NCI-H460 (cell line): ENCODE measurements around the gene SMOC1. TPM values are rescaled to one million over a fixed set of nuclear protein-coding genes. Genes with fewer than 3 reads are reported as not detected.

Experiments
- DNase-seq: peaks from one replicate; pipeline ENCODE4 v3.0.0-alpha.2; 2016; ENCODE audit warnings: low read depth; ENCODE audit errors: extremely low read depth
- polyA plus RNA-seq: library from polyadenylated mRNA; depleted of rRNA; stranded (reverse); fragments of >200 nt; gene quantifications from 2 replicates; pipeline ENCODE4 v1.2.3, GENCODE V29; 2014; cell fraction: nucleus; rRNA removed
- total RNA-seq: library from RNA; depleted of rRNA; stranded (reverse); fragments of >200 nt; shearing (Covaris generic); gene quantifications from 2 replicates; pipeline ENCODE4 v1.2.3, GENCODE V29; 2014; rRNA removed

SMOC1 gene
- 69.2 and 70.6 TPM in 2 replicates for total RNA-seq
- polyA plus RNA-seq, result 35.8 and 44.1 TPM in 2 replicates

- peak; percentile 93 for DNase-seq
These were observed at the start of gene SMOC1 for GRCh38 chr14:69879175-69880043. Gene SMOC1 (plus strand): TSS chr14:69879416. CDS start chr14:69879679, 263 bp downstream.

GRCh38 chr14:69838881-69839416 is 40.3 kb upstream of the SMOC1 start:
- no peak for DNase-seq

- DNase-seq, result no peak
These were observed 39.6 kb upstream of the SMOC1 start for GRCh38 chr14:69839661-69840060.

- DNase-seq, result no peak
These were observed 37.6 kb upstream of the SMOC1 start for GRCh38 chr14:69841656-69842055.

GRCh38 chr14:69842686-69843420 is 36.4 kb upstream of the SMOC1 start:
- no peak for DNase-seq

GRCh38 chr14:69844171-69844570 is 35.0 kb upstream of the SMOC1 start:
- DNase-seq, result no peak

GRCh38 chr14:69845050-69845581 is 34.1 kb upstream of the SMOC1 start:
- no peak for DNase-seq

GRCh38 chr14:69845787-69846186 is 33.4 kb upstream of the SMOC1 start:
- no peak for DNase-seq

- DNase-seq, result no peak
These were observed 31.1 kb upstream of the SMOC1 start for GRCh38 chr14:69848156-69848555.

GRCh38 chr14:69848903-69849391 is 30.3 kb upstream of the SMOC1 start:
- no peak for DNase-seq

- no peak for DNase-seq
These were observed 29.0 kb upstream of the SMOC1 start for GRCh38 chr14:69850086-69850735.

GRCh38 chr14:69850736-69851112 is 28.5 kb upstream of the SMOC1 start:
- DNase-seq, result no peak

GRCh38 chr14:69852531-69853321 is 26.5 kb upstream of the SMOC1 start:
- DNase-seq, result no peak

GRCh38 chr14:69853774-69854173 is 25.4 kb upstream of the SMOC1 start:
- DNase-seq, result no peak

- no peak for DNase-seq
These were observed 24.6 kb upstream of the SMOC1 start for GRCh38 chr14:69854598-69854997.

- no peak for DNase-seq
These were observed 23.9 kb upstream of the SMOC1 start for GRCh38 chr14:69855180-69855832.

GRCh38 chr14:69858801-69859200 is 20.4 kb upstream of the SMOC1 start:
- DNase-seq, result no peak

- DNase-seq, result no peak
These were observed 19.6 kb upstream of the SMOC1 start for GRCh38 chr14:69859591-69859990.

GRCh38 chr14:69860221-69860620 is 19.0 kb upstream of the SMOC1 start:
- no peak for DNase-seq
